Large intestine (tissue), 3 donors: ENCODE results near the gene DIP2C. TPM values are rescaled to one million over a fixed set of nuclear protein-coding genes. Genes with fewer than 3 reads are reported as not detected.
A peak's percentile ranks its signal among the peaks of the same experiment; 100 is the strongest.
"Not testable (repeated sequence)": the region's sequence is repeated elsewhere in the genome, so short reads cannot be mapped to it uniquely, and the experiment has no call there.

Experiments
- DNase-seq, 2 donors: peaks; one replicate each; pipeline versions ENCODE4 v3.0.0 to v3.0.0-alpha.2; 2013
- H3K27ac ChIP-seq: one replicate; pipeline ENCODE4 v1.5.1; 2013; ENCODE audit warnings: low read length
- H3K27me3 ChIP-seq: 2 replicates; pipeline ENCODE4 v1.6.1; 2013; ENCODE audit warnings: low read length; ENCODE audit not compliant: control insufficient read depth, insufficient read depth
- H3K36me3 ChIP-seq: 2 replicates; pipeline ENCODE4 v1.6.1; 2013; ENCODE audit warnings: low read length; ENCODE audit not compliant: control insufficient read depth, insufficient read depth
- H3K4me1 ChIP-seq: one replicate; pipeline ENCODE4 v1.6.1; 2013; ENCODE audit warnings: low read length; ENCODE audit not compliant: control insufficient read depth, insufficient read depth
- H3K4me3 ChIP-seq: one replicate; pipeline ENCODE4 v1.5.1; 2013; ENCODE audit warnings: low read length
- H3K9me3 ChIP-seq: one replicate; pipeline ENCODE4 v1.6.1; 2013; ENCODE audit warnings: mild to moderate bottlenecking, low read depth, low read length, moderate library complexity; ENCODE audit not compliant: control insufficient read depth
- WGBS: methylation state at CpG from one replicate; pipeline ENCODE4 v1.1.5; 2013; ENCODE audit warnings: low lambda C conversion rate; ENCODE audit not compliant: insufficient coverage; 5-methylcytosine and 5-hydroxymethylcytosine counted together
- polyA plus RNA-seq: library from polyadenylated mRNA; unstranded; fragments of 120-200 nt; gene quantifications from one replicate; pipeline ENCODE4 v1.2.1, GENCODE V29; 2013

The DIP2C gene
- polyA plus RNA-seq, 1 donor = 16.5 TPM

DNA sequence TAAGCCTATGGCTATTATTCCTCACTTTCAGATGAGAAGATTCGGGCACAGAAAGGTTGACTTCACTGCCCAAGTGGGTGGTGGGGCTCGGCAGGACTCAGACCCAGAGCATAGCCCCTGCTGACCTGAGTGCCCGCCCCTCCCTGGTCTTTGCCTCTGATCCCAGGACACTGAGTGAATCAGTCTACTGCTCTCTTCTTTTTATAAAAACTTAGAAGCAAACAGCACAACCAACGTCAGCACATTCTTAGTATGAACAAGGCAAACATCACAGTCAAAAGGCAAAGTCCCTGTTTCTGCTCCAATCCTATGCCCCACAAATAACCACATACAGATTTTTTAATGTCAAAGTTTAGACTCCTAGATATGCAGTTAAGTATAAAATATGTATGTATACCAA lies 316.5 kb downstream of the DIP2C start:
- H3K4me1 ChIP-seq = peaks cover 29% of the 10 kb centered on the region
- H3K4me3 ChIP-seq = no peak overlapping the region
- WGBS = no CpG with 5 or more reads among the region's 4 CpGs
- no peaks in the 10 kb centered on the region for H3K27me3 ChIP-seq
- peak; percentile 54 to 72 for DNase-seq
- H3K27ac ChIP-seq = peak overlapping the region; percentile 78
- peaks cover 3% of the 10 kb centered on the region for H3K9me3 ChIP-seq
- H3K36me3 ChIP-seq = peaks cover 38% of the 10 kb centered on the region

DNA sequence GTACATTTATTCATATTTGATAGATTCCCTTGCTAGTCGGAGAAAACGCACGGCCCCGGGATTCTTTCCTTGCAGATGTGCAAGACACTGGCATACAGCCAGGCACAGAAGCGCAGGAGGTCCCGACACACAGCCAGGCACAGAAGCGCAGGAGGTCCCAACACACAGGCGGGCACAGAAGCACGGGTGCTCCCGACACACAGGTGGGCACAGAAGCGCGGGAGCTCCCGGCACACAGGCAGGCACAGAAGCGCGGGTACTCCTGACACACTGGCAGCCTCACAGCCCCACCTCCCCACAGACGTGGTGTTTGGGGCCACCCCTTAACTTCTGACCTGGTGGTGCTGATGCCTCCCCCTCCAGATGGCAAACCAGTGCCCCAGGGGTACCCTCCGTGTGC lies 316.9 kb downstream of the DIP2C start:
- peak overlapping the region; percentile 78 for H3K27ac ChIP-seq
- H3K9me3 ChIP-seq = peaks cover 3% of the 10 kb centered on the region
- no CpG with 5 or more reads among the region's 17 CpGs for WGBS
- DNase-seq = no peak
- no peak overlapping the region for H3K4me3 ChIP-seq
- peaks cover 29% of the 10 kb centered on the region for H3K4me1 ChIP-seq
- H3K36me3 ChIP-seq = peaks cover 39% of the 10 kb centered on the region
- H3K27me3 ChIP-seq = no peaks in the 10 kb centered on the region

DNA sequence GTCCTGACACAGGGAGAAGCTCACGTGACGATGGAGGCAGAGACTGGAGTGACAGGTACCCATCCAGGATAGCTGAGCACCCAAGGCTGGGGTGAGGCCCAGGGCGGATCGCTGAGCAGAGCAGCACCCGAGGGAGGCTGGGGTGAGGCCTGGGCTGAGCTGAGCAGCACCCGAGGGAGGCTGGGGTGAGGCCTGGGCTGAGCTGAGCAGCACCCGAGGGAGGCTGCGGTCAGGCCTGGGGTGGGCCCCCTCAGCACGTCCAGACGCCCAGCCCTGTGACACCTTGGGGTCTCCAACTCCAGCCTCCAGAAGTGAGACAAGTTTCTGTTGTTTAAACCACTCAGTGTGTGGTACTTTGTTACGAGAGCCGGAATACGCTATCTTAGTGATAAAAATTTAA lies 318.0 kb downstream of the DIP2C start:
- DNase-seq = no peak
- 100% methylated on average over 2 of the region's 13 CpGs for WGBS
- peaks cover 39% of the 10 kb centered on the region for H3K36me3 ChIP-seq
- H3K27me3 ChIP-seq = no peaks in the 10 kb centered on the region
- H3K4me1 ChIP-seq = peaks cover 29% of the 10 kb centered on the region
- H3K27ac ChIP-seq = no peak overlapping the region
- peaks cover 3% of the 10 kb centered on the region for H3K9me3 ChIP-seq
- no peak overlapping the region for H3K4me3 ChIP-seq

DNA sequence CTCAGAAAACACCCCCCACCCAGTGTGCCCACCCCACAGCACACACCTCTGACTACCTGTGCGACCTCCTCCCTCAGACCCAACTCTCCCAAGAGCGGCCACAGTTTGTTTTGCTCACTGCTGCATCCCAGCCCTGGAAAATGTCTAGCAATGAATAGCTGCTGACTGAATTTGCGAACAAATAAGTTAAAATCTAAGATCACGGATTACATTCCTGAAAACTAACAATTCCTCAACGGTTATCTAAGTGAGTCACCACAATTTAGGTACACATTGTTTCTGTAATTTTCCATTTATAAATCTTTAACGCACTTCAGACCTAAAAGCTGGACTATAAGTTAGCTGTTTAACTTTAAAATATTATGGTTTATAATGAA lies 319.0 kb downstream of the DIP2C start:
- no peak for DNase-seq
- peaks cover 32% of the 10 kb centered on the region for H3K4me1 ChIP-seq
- H3K27me3 ChIP-seq = no peaks in the 10 kb centered on the region
- peaks cover 38% of the 10 kb centered on the region for H3K36me3 ChIP-seq
- no peaks in the 10 kb centered on the region for H3K9me3 ChIP-seq
- WGBS = 90% methylated on average over 2 of the region's 6 CpGs
- no peak overlapping the region for H3K4me3 ChIP-seq
- H3K27ac ChIP-seq = no peak overlapping the region

DNA sequence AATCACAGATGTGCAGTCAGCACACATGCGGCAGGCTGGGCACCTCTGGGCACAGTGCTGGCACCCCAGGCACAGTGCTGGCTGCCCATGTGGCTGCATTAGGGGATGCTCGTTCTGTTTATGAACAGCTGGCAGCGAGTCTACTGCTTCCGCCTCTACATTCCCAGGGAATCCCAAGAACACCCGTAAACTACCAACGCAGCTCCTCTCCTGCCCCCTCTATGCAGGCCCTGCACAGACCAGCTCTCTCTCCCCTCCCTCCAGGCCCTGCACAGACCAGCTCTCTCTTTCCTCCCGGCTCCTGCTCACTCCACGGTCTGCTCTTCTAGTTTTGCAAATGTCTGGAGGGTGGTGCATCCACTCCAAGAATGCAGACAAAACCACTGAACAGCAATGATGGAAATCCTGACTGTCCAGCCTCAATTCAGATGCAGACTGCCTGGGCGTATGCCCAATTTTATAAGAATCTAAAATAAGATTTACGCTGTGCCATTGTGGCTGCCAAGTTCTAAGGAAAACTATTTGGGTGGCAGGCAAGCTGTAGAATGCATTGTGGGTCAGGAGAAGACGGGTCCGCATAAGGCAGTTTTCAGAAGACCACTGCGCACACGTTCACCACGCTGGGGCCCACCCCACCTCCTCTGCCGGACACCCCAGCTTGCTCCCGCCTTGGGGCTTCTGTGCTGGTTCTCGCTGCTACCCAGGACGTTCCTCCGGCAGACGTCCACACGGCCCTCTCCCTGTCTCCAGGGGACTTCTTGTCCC lies 319.6 kb downstream of the DIP2C start:
- Histone ChIP-seq H3K36me3 (peaks cover 36% of the 10 kb centered on the region), H3K27me3 (no peaks in the 10 kb centered on the region), H3K4me3 (no peak overlapping the region), H3K27ac (no peak overlapping the region), H3K4me1 (peaks cover 37% of the 10 kb centered on the region), H3K9me3 (no peaks in the 10 kb centered on the region)
- DNase-seq = peak in 1 of 2 donors; percentile 20
- no CpG with 5 or more reads among the region's 22 CpGs for WGBS

DNA sequence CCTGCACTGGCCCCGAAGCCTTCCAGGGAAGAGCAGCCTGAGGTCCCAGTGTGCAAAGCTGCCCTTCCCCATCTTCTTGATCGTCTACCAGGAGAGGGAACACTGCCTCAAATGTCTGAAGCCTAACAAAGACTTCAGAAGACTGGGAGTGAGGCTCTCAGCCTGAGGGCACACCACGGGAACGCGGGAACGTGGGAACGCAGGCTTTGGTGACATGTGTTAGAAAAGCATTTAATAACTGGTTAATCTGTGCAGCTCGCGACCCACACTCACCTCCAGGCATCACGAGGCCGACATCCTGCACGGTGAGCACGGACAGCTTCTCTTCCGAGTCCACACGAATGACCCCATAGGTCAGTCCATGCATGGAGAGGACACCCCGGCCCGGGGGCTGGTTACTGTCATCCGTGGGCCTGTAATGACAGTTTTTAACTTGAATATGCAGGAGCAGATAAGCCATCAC lies 320.2 kb downstream of the DIP2C start:
- Histone ChIP-seq H3K9me3 (peaks cover 1% of the 10 kb centered on the region), H3K4me3 (no peak overlapping the region), H3K36me3 (peaks cover 34% of the 10 kb centered on the region), H3K27ac (no peak overlapping the region), H3K27me3 (no peaks in the 10 kb centered on the region), H3K4me1 (peaks cover 38% of the 10 kb centered on the region)
- no CpG with 5 or more reads among the region's 18 CpGs for WGBS
- DNase-seq = no peak

DNA sequence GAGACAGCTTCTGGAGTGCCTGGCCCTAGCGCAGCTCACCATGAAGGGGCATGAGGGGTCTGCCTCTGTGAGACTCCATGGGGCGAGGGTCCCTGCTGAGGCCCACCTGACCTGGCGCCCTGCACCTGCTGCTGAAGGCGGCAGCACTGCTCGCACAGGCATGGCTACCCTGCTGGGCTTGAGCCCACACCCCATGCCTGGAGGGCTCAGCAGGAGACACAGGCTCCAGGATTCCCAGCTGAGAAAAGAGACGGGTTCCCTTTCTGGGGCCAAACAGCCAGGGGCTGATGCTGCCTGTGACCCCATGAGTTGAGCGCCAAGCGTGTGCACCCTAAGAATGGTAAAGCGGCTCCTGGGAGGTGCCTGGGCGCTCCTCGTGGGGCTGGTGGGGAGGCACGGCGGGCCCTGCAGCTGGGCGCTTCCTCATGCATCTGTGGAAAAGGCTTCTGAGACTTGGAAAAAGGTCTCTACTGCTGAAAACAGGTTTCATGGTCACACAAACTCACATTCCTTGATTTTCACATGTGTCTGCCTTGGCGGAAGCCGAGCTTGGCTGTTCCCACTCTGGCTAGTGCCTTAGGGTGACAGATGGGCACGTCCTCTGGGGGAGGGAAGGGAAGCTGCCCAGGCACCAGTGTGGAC lies 320.8 kb downstream of the DIP2C start:
- Histone ChIP-seq H3K36me3 (peaks cover 34% of the 10 kb centered on the region), H3K4me1 (peaks cover 38% of the 10 kb centered on the region), H3K4me3 (no peak overlapping the region), H3K27ac (no peak overlapping the region), H3K27me3 (no peaks in the 10 kb centered on the region), H3K9me3 (peaks cover 2% of the 10 kb centered on the region)
- no peak for DNase-seq
- no CpG with 5 or more reads among the region's 17 CpGs for WGBS

DNA sequence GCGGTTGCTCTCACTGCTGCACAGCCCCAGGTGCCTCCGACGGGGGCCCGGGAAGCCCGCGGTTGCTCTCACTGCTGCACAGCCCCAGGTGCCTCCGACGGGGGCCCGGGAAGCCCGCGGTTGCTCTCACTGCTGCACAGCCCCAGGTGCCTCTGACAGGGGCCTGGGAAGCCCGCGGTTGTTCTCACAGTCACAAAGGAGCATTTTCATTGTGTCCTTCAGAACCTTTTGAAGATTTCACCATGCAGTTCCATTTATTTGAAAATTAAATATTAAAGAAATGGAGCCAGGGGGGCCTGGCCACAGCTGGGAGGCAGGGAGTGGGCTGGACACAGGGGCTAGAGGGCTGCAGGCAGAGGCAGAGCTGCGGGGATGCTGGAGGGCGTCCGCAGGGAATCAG lies 321.4 kb downstream of the DIP2C start:
- H3K27me3 ChIP-seq, H3K27ac ChIP-seq, DNase-seq, H3K4me3 ChIP-seq, H3K9me3 ChIP-seq: not testable (repeated sequence)
- no CpG with 5 or more reads among the region's 16 CpGs for WGBS
- Histone ChIP-seq H3K36me3 (peaks cover 38% of the 10 kb centered on the region), H3K4me1 (peaks cover 33% of the 10 kb centered on the region)

DNA sequence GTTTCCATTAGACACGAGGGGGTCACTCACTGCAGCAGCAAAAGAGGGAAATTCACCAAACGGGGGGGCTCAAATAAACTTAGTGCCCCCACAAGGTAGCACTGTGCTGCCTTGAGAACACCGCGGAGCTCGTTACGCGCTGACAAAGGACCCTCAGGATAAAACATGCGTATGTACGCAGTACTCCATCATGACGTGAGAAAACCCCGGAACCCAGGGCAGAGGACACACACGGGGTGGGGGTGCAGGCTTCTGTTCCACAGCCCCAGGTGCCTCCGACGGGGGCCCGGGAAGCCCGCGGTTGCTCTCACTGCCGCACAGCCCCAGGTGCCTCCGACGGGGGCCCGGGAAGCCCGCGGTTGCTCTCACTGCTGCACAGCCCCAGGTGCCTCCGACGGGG lies 321.8 kb downstream of the DIP2C start:
- H3K27me3 ChIP-seq = no peaks in the 10 kb centered on the region
- H3K9me3 ChIP-seq = peaks cover 6% of the 10 kb centered on the region
- no peak overlapping the region for H3K4me3 ChIP-seq
- no CpG with 5 or more reads among the region's 25 CpGs for WGBS
- peaks cover 28% of the 10 kb centered on the region for H3K4me1 ChIP-seq
- H3K36me3 ChIP-seq = peaks cover 42% of the 10 kb centered on the region
- DNase-seq = no peak
- H3K27ac ChIP-seq = no peak overlapping the region

DNA sequence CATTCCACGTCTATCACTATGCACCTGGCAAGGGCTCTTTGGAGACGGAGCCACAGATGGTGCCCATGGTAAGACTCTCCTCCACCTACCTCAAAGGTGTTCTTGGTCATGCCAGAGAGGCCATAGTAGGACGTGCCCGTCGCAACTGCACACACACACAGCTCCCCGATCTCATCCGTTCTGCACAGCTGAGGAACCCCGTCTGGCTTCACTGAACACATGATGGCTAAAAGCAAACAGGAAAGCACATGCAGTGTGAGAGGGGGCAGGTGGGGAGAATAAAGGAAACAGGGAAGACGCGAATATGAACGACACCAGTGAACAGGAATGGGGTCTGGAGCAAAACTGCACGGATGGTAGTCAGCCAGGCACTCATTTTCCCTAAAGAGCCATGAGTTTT lies 323.3 kb downstream of the DIP2C start:
- H3K9me3 ChIP-seq = peaks cover 6% of the 10 kb centered on the region
- H3K36me3 ChIP-seq = peaks cover 48% of the 10 kb centered on the region
- no peak overlapping the region for H3K4me3 ChIP-seq
- H3K27me3 ChIP-seq = no peaks in the 10 kb centered on the region
- no peak overlapping the region for H3K27ac ChIP-seq
- H3K4me1 ChIP-seq = peaks cover 33% of the 10 kb centered on the region
- no peak for DNase-seq
- WGBS = 72% methylated on average over 2 of the region's 12 CpGs
